Fibroblast of villous mesenchyme (primary cell): ENCODE data around the gene PGLYRP2. TPM values are rescaled to one million over a fixed set of nuclear protein-coding genes. Genes with fewer than 3 reads are reported as not detected.
"Not testable (repeated sequence)": the region's sequence is repeated elsewhere in the genome, so short reads cannot be mapped to it uniquely, and the experiment has no call there.

ENCODE experiments used
- DNase-seq: peaks from one replicate; pipeline ENCODE4 v3.0.0-alpha.2; 2010; ENCODE audit warnings: low read depth
- H3K4me3 ChIP-seq: 2 replicates; pipeline ENCODE4 v1.5.1; 2011; ENCODE audit warnings: low read depth, mild to moderate bottlenecking, low read length
- CTCF ChIP-seq: IDR thresholded peaks from 2 replicates; pipeline ENCODE4 v1.5.1; 2012; ENCODE audit warnings: low read depth, mild to moderate bottlenecking, low read length; ENCODE audit not compliant: insufficient read depth
- total RNA-seq: library from RNA; depleted of rRNA; stranded (reverse); fragments of >200 nt; gene quantifications from 2 replicates; pipeline ENCODE4 v1.2.3, GENCODE V29; 2012

PGLYRP2 gene
- total RNA-seq, 1 donor: not detected

DNA sequence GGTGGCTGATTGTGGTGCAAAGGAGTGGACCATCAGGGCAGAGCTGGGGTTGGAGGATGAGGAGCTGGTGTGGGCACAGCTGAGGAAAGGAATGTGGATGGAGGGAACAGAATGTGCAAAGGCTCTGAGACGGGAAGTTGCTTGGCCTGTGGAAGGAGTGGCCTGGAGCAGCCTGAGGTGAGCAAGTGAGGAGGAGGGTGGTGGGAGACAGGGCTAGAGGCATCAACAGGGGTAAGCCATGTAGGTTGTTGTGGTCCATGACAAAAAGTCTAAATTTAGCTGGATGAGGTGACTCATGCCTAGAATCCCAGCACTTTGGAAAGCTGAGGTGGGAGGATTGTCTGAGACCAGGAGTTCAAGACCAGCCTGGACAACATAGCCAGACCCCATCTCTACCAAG lies 38.5 kb upstream of the PGLYRP2 start:
- no peak overlapping the region for H3K4me3 ChIP-seq
- no peak for DNase-seq
- no peak for TF ChIP-seq CTCF

GRCh38 chr19:15516363-15516762 lies 37.1 kb upstream of the PGLYRP2 start:
- H3K4me3 ChIP-seq: no peak overlapping the region
- no peak for TF ChIP-seq CTCF
- DNase-seq: no peak

- DNase-seq, H3K4me3 ChIP-seq: not testable (repeated sequence)
Observed at GRCh38 chr19:15515227-15515625, 35.9 kb upstream of the PGLYRP2 start.

DNA sequence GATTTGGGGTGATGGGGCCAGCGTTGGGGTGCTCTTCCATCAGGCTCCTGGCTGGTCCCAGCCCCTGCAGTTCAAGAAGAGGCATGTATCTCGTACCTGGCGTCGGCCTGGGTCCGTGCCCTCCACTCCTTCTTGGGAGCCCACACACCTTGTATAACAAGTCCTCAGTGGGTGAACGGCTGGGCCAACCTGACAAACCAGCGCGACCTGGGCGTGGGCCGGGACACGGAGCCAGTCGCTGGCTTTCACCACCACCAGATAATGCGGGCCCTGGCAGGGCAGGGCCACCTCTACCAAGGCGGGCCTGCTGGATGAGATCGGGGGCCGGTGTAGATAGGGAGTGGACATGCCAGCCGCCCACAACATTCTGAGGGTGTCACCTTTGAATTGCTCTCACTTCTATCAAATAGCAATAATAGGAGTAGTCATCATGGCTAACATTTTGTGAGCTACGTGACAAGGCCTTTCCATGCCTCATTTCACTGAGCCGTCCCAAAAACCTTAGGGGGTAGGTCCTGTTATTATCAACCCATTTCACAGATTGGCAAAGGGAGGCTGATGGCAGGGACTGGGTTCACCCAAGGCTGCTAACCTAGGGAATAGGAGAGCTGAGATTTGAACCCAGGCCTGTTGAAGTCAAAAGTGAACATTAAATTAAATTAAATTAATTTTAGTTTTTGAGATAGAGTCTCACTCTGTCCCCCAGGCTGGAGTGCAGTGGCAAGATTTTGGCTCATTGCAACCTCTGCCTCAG lies 32.5 kb upstream of the PGLYRP2 start:
- no peak for DNase-seq
- no peak for TF ChIP-seq CTCF
- H3K4me3 ChIP-seq: no peak overlapping the region

DNA sequence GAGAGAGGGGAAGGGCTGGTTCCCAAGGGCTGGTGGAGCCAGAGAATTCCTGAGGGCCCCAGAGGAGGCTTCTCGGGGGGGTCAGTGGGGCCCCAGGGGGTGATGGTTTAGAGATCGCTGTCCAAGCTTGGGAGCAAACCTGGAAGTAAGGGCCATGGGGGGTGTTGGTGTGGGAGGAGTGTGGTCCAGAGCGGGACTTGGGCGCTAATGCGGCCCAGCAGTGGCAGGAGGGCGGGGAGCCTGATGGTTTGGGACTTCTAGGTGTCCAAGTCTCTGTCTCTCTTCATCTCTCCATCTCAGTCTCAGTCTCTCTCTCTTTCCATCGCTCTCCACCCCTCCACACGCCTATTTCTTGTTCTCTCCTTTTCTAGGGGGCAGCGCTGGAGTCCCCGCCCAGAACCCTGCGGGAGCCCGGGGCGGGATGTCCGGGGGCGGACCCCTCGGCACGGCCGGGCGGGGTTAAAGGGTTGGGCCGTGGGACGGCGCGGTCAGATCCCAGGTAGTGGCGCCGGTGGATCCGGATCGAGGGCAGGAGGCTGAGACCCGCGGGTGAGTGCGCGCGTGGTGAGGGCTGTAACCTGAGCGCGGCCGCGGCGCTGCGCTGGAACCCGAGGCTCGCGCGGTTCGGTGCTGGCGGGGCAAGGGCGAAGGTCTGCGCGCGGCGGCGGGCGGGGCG lies 28.9 kb upstream of the PGLYRP2 start, which contains the start of gene CYP4F22:
CYP4F22 (plus strand) TSS at position 491 of the 676 bp plus-strand sequence. CDS start 16,812 bp downstream, outside the sequence.
- no peak within 1 kb of the TSS for H3K4me3 ChIP-seq
- DNase-seq: no peak
- no peak for TF ChIP-seq CTCF

GRCh38 chr19:15507068-15508034 lies 28.1 kb upstream of the PGLYRP2 start:
- H3K4me3 ChIP-seq: no peak overlapping the region
- no peak for TF ChIP-seq CTCF
- DNase-seq: no peak

GRCh38 chr19:15506074-15506571 lies 26.8 kb upstream of the PGLYRP2 start:
- no peak overlapping the region for H3K4me3 ChIP-seq
- no peak for TF ChIP-seq CTCF
- no peak for DNase-seq
